ENCODE measurements around the gene CUTA. TPM values are rescaled to one million over a fixed set of nuclear protein-coding genes. Genes with fewer than 3 reads are reported as not detected.
A peak's percentile ranks its signal among the peaks of the same experiment; 100 is the strongest.

Gene CUTA
- total and polyA plus RNA-seq, 7 experiments from 2014 or later, result 148 to 466 (median 205) TPM

DNA sequence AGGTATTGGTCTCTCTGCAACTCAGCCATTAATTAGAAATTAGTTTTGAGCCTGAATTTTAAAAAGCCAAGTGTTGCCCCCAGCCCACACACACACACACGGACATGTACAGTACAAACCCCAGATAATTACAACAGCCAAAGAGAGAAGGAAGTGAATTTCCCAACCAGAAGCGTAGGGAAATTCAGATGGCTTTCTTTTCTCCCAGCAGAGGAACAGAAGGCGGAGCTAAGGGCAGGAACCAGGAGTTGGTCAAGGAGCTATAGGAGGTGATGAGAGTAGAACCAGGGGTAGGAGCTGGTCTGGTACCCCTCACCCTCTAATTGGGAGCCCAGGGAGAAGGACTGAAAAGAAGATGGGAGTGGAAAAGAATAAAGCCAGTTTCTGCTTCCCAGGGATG lies 32.5 kb upstream of the CUTA start:
- ChIA-PET CTCF (no interaction called here), POLR2A (interaction anchor here (0.8 to 1.7 kb wide), 5 partner anchors 10 to 128 kb away, joined by 3 to 7 read pairs (median 4); no protein-coding TSS in a partner anchor)
- DNase-seq, result no peak
- peaks cover 0 to 39% (median 8%) of the 10 kb centered on the region in 3 experiments for H3K36me3 ChIP-seq (ENCODE audit: control insufficient read depth in 2 of 3, insufficient read depth in 3 of 3, low read length in 3 of 3)
- Mint-ChIP-seq H3K27me3 (no peaks in the 10 kb centered on the region), H3K27ac (peak overlapping the region in 8 of 9 donors; percentile 7 to 87 (median 68)), H3K4me1 (peaks cover 24 to 54% (median 45%) of the 10 kb centered on the region in 7 donors), H3K9me3 (no peaks in the 10 kb centered on the region), H3K4me3 (peak overlapping the region in 1 of 10 donors; percentile 56), H3K36me3 (peaks cover 0 to 17% (median 0%) of the 10 kb centered on the region in 5 donors)
- peaks cover 7 to 21% of the 10 kb centered on the region in 2 donors for H3K4me1 ChIP-seq (ENCODE audit: control insufficient read depth in 2 of 2, insufficient read depth in 2 of 2, low read length in 2 of 2)
- H3K4me3 ChIP-seq (ENCODE audit: low read length), result no peak overlapping the region
- no peak overlapping the region for H3K27ac ChIP-seq (ENCODE audit: low read depth, low read length)
- no peaks in the 10 kb centered on the region for H3K9me3 ChIP-seq (ENCODE audit: control insufficient read depth in 2 of 3, low read length in 3 of 3)
- intact Hi-C loops (cut with micrococcal nuclease), result no loop called here
- no peak for ATAC-seq
- no peaks in the 10 kb centered on the region for H3K27me3 ChIP-seq (ENCODE audit: control insufficient read depth in 2 of 2, insufficient read depth in 2 of 2, low read length in 2 of 2)

DNA sequence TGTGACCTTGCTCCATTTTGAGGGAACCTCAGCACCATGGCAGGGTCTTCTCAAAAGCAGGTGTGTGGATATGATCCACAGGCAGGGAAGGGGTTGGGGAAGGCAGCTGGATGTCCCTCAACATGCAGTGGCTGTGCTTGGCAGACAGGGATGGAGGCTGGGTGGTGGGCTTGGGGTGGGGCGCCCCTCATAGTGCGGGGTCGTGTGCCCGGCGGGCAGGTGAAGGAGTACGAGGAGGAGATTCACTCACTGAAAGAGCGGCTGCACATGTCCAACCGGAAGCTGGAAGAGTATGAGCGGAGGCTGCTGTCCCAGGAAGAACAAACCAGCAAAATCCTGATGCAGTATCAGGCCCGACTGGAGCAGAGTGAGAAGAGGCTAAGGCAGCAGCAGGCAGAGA lies 28.4 kb upstream of the CUTA start:
- no peak overlapping the region for H3K27ac ChIP-seq (ENCODE audit: low read depth, low read length)
- CTCF ChIA-PET, result interaction anchor here (0.9 kb wide), 1 partner anchor 16 kb away, joined by 3 read pairs; no protein-coding TSS in a partner anchor
- peak overlapping the region in 6 of 9 donors; percentile 38 to 85 (median 76) for H3K27ac Mint-ChIP-seq

DNA sequence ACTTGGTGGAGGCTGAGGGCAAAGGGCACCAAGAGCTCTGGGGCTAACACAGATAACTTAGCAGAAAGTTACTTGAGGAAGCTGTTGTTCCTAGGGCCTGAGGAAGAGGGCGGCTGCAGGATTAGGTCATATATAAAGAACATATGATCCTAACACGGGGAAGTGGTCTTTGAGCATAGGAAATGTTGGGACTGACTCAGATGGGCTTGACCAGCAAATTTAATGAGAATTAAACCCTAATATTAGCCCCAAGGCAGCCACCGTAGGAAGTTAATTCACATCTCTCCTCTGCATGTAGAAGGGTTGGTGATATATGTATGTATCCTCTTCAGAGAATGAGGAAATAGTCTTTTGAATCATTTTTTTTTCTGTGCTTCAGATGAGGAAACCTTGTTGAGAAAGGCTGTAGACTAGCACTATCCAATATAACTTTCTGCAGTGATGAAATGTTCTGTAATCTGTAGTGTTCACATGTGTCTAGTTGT lies 27.3 kb upstream of the CUTA start:
- peaks cover 0 to 31% (median 13%) of the 10 kb centered on the region in 5 donors for H3K36me3 Mint-ChIP-seq
- H3K27me3 Mint-ChIP-seq, result no peaks in the 10 kb centered on the region
- H3K9me3 Mint-ChIP-seq, result no peaks in the 10 kb centered on the region
- H3K4me3 Mint-ChIP-seq, result no peak overlapping the region
- Histone ChIP-seq H3K27ac (ENCODE audit: low read depth, low read length) (no peak overlapping the region), H3K36me3 (ENCODE audit: control insufficient read depth in 2 of 3, insufficient read depth in 3 of 3, low read length in 3 of 3) (peaks cover 0 to 83% (median 11%) of the 10 kb centered on the region in 3 experiments), H3K9me3 (ENCODE audit: control insufficient read depth in 2 of 3, low read length in 3 of 3) (no peaks in the 10 kb centered on the region), H3K27me3 (ENCODE audit: control insufficient read depth in 2 of 2, insufficient read depth in 2 of 2, low read length in 2 of 2) (no peaks in the 10 kb centered on the region), H3K4me3 (ENCODE audit: low read length) (no peak overlapping the region), H3K4me1 (ENCODE audit: control insufficient read depth in 2 of 2, insufficient read depth in 2 of 2, low read length in 2 of 2) (no peaks in the 10 kb centered on the region)
- DNase-seq, result no peak
- H3K4me1 Mint-ChIP-seq, result peaks cover 5 to 30% (median 15%) of the 10 kb centered on the region in 7 donors
- ChIA-PET POLR2A (interaction anchor here (0.6 to 1.3 kb wide), 4 partner anchors 9 to 562 kb away, joined by 3 to 6 read pairs (median 4); partner anchors contain the start of gene ZBTB9), CTCF (interaction anchor here (0.9 kb wide), 1 partner anchor 15 kb away, joined by 3 read pairs; no protein-coding TSS in a partner anchor)
- ATAC-seq, result peak; percentile 73
- intact Hi-C loops (cut with micrococcal nuclease), result no loop called here
- peak overlapping the region in 5 of 9 donors; percentile 20 to 81 (median 37) for H3K27ac Mint-ChIP-seq

More for the DNA sequence above, 28.4 kb upstream of the CUTA start:
- H3K27me3 ChIP-seq (ENCODE audit: control insufficient read depth in 2 of 2, insufficient read depth in 2 of 2, low read length in 2 of 2), result no peaks in the 10 kb centered on the region
- no peak overlapping the region for H3K4me3 ChIP-seq (ENCODE audit: low read length)
- H3K4me1 Mint-ChIP-seq, result peaks cover 5 to 36% (median 23%) of the 10 kb centered on the region in 7 donors
- ATAC-seq (no peak), DNase-seq (no peak)
- H3K4me3 Mint-ChIP-seq, result no peak overlapping the region
- H3K9me3 ChIP-seq (ENCODE audit: control insufficient read depth in 2 of 3, low read length in 3 of 3), result no peaks in the 10 kb centered on the region
- intact Hi-C loops (cut with micrococcal nuclease), result no loop called here
- H3K9me3 Mint-ChIP-seq, result no peaks in the 10 kb centered on the region
- POLR2A ChIA-PET, result no interaction called here
- H3K27me3 Mint-ChIP-seq, result no peaks in the 10 kb centered on the region
- no peaks in the 10 kb centered on the region for H3K4me1 ChIP-seq (ENCODE audit: control insufficient read depth in 2 of 2, insufficient read depth in 2 of 2, low read length in 2 of 2)
- peaks cover 0 to 72% (median 11%) of the 10 kb centered on the region in 3 experiments for H3K36me3 ChIP-seq (ENCODE audit: control insufficient read depth in 2 of 3, insufficient read depth in 3 of 3, low read length in 3 of 3)
- H3K36me3 Mint-ChIP-seq, result peaks cover 0 to 31% (median 13%) of the 10 kb centered on the region in 5 donors

DNA sequence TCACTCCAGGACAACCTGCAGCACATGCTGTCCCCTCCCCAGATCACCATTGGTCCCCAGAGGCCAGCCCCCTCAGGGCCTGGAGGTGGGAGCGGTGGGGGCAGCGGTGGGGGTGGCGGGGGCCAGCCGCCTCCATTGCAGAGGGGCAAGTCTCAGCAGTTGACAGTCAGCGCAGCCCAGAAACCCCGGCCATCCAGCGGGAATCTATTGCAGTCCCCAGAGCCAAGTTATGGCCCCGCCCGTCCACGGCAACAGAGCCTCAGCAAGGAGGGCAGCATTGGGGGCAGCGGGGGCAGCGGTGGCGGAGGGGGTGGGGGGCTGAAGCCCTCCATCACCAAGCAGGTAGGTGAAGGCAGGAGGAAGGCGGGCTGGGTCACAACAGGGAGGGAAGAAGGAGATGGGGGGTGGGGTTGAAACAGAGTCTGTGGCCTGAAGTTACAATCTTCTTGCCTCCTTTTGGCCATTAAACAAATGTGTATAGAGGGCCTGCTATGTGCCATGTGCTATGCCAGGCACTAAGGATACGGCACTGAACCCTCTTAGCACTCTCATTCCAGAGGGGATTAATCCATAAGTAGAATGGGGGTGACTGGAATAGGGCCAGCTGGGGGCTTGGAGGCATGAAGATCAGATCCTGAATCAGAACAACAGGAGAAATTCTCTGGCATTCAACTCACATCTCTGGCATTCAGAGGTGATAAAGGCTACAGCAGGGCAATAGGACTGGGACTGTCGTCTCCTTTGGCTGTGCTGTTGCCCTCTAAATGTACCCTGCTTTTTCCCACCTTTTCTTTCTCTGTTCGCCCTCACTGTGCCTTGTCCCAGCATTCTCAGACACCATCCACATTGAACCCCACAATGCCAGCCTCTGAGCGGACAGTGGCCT lies 26.0 kb upstream of the CUTA start:
- Histone ChIP-seq H3K4me3 (ENCODE audit: low read length) (no peak overlapping the region), H3K36me3 (ENCODE audit: control insufficient read depth in 2 of 3, insufficient read depth in 3 of 3, low read length in 3 of 3) (peaks cover 0 to 89% (median 13%) of the 10 kb centered on the region in 3 experiments), H3K27ac (ENCODE audit: low read depth, low read length) (no peak overlapping the region), H3K9me3 (ENCODE audit: control insufficient read depth in 2 of 3, low read length in 3 of 3) (no peaks in the 10 kb centered on the region), H3K4me1 (ENCODE audit: control insufficient read depth in 2 of 2, insufficient read depth in 2 of 2, low read length in 2 of 2) (no peaks in the 10 kb centered on the region), H3K27me3 (ENCODE audit: control insufficient read depth in 2 of 2, insufficient read depth in 2 of 2, low read length in 2 of 2) (no peaks in the 10 kb centered on the region)
- Mint-ChIP-seq H3K27me3 (no peaks in the 10 kb centered on the region), H3K9me3 (no peaks in the 10 kb centered on the region), H3K4me1 (peaks cover 5 to 28% (median 14%) of the 10 kb centered on the region in 7 donors), H3K4me3 (no peak overlapping the region), H3K27ac (peak overlapping the region in 2 of 9 donors; percentile 20 to 32), H3K36me3 (peaks cover 0 to 38% (median 18%) of the 10 kb centered on the region in 5 donors)
- POLR2A ChIA-PET, result interaction anchor here (0.5 to 1.3 kb wide), 3 partner anchors 10 to 118 kb away, joined by 4 read pairs; partner anchors contain the start of genes CUTA and ZBTB9
- DNase-seq (no peak), ATAC-seq (no peak)
- CTCF ChIA-PET, result no interaction called here
- intact Hi-C loops (cut with micrococcal nuclease), result no loop called here

DNA sequence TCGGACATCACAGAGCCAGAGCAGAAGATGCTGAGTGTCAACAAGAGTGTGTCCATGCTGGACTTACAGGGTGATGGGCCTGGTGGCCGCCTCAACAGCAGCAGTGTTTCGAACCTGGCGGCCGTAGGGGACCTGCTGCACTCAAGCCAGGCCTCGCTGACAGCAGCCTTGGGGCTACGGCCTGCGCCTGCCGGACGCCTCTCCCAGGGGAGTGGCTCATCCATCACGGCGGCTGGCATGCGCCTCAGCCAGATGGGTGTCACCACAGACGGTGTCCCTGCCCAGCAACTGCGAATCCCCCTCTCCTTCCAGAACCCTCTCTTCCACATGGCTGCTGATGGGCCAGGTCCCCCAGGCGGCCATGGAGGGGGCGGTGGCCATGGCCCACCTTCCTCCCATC lies 25.1 kb upstream of the CUTA start:
- Histone ChIP-seq H3K27me3 (ENCODE audit: control insufficient read depth in 2 of 2, insufficient read depth in 2 of 2, low read length in 2 of 2) (no peaks in the 10 kb centered on the region), H3K27ac (ENCODE audit: low read depth, low read length) (no peak overlapping the region), H3K36me3 (ENCODE audit: control insufficient read depth in 2 of 3, insufficient read depth in 3 of 3, low read length in 3 of 3) (peaks cover 0 to 89% (median 19%) of the 10 kb centered on the region in 3 experiments), H3K4me3 (ENCODE audit: low read length) (no peak overlapping the region), H3K9me3 (ENCODE audit: control insufficient read depth in 2 of 3, low read length in 3 of 3) (no peaks in the 10 kb centered on the region), H3K4me1 (ENCODE audit: control insufficient read depth in 2 of 2, insufficient read depth in 2 of 2, low read length in 2 of 2) (no peaks in the 10 kb centered on the region)
- Mint-ChIP-seq H3K27ac (peak overlapping the region in 3 of 9 donors; percentile 59 to 85 (median 69)), H3K4me3 (no peak overlapping the region), H3K36me3 (peaks cover 0 to 37% (median 19%) of the 10 kb centered on the region in 5 donors), H3K9me3 (no peaks in the 10 kb centered on the region), H3K27me3 (no peaks in the 10 kb centered on the region), H3K4me1 (peaks cover 2 to 24% (median 10%) of the 10 kb centered on the region in 7 donors)
- no peak for DNase-seq
- POLR2A ChIA-PET, result interaction anchor here (1.2 to 2.4 kb wide), 2 partner anchors 11 to 25 kb away, joined by 4 to 13 read pairs; partner anchors contain the start of gene CUTA
- CTCF ChIA-PET, result no interaction called here
- intact Hi-C loops (cut with micrococcal nuclease), result no loop called here
- no peak for ATAC-seq

DNA sequence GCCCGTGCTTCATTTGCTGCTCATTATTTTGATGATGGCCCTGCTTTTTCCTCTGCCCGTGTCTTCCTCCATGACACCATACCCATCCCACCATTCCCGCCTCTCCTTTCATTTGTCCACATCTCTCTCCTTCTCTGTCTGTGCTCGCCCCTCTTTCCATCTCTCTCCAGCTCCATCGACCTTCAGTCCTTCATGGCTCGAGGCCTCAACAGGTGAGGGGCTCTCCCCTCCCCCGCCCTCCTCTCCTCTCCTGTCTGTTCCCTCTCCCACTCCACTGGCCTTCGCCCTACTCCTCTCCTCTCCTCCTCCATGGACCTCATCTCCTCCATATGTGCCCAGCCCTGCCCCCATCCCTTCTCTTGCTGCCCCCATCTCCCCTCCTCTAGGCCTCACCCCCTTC lies 24.4 kb upstream of the CUTA start:
- POLR2A ChIA-PET, result interaction anchor here (1.2 to 2.4 kb wide), 2 partner anchors 11 to 24 kb away, joined by 4 to 13 read pairs; partner anchors contain the start of gene CUTA
- H3K4me1 Mint-ChIP-seq, result peaks cover 0 to 20% (median 10%) of the 10 kb centered on the region in 7 donors

More for the DNA sequence above, 24.4 kb upstream of the CUTA start:
- no peak overlapping the region for H3K4me3 ChIP-seq (ENCODE audit: low read length)
- H3K27me3 ChIP-seq (ENCODE audit: control insufficient read depth in 2 of 2, insufficient read depth in 2 of 2, low read length in 2 of 2), result no peaks in the 10 kb centered on the region
- no peaks in the 10 kb centered on the region for H3K9me3 ChIP-seq (ENCODE audit: control insufficient read depth in 2 of 3, low read length in 3 of 3)
- Mint-ChIP-seq H3K4me3 (no peak overlapping the region), H3K36me3 (peaks cover 0 to 36% (median 19%) of the 10 kb centered on the region in 5 donors), H3K27ac (peak overlapping the region in 5 of 9 donors; percentile 26 to 62 (median 52)), H3K9me3 (no peaks in the 10 kb centered on the region), H3K27me3 (no peaks in the 10 kb centered on the region)
- CTCF ChIA-PET, result no interaction called here
- peaks cover 0 to 88% (median 16%) of the 10 kb centered on the region in 3 experiments for H3K36me3 ChIP-seq (ENCODE audit: control insufficient read depth in 2 of 3, insufficient read depth in 3 of 3, low read length in 3 of 3)
- no peaks in the 10 kb centered on the region for H3K4me1 ChIP-seq (ENCODE audit: control insufficient read depth in 2 of 2, insufficient read depth in 2 of 2, low read length in 2 of 2)
- H3K27ac ChIP-seq (ENCODE audit: low read depth, low read length), result no peak overlapping the region
- ATAC-seq (no peak), DNase-seq (no peak)
- intact Hi-C loops (cut with micrococcal nuclease), result no loop called here

Data from naive thymus-derived CD4-positive, alpha-beta T cell (primary cell).